GM10266 (cell line): ENCODE measurements around the gene FAM20C.
"Not testable (repeated sequence)": the region's sequence is repeated elsewhere in the genome, so short reads cannot be mapped to it uniquely, and the experiment has no call there.

Experiments used
- DNase-seq: peaks from one replicate; pipeline ENCODE4 v3.0.0; 2012; ENCODE audit errors: extremely low spot score
- CTCF ChIP-seq: IDR thresholded peaks from 2 replicates; pipeline ENCODE4 v1.5.1; 2012; ENCODE audit warnings: mild to moderate bottlenecking, low read depth; ENCODE audit not compliant: control insufficient read depth, insufficient read depth; ENCODE audit errors: missing control alignments

FAM20C gene

GRCh38 chr7:259191-259505, 66.8 kb downstream of the FAM20C start:
- no peak for TF ChIP-seq CTCF

GRCh38 chr7:259751-260405, 67.5 kb downstream of the FAM20C start:
- no peak for DNase-seq

More at GRCh38 chr7:259191-259505, 66.8 kb downstream of the FAM20C start:
- DNase-seq = no peak

GRCh38 chr7:260441-261281, 68.3 kb downstream of the FAM20C start:
- no peak for TF ChIP-seq CTCF
- no peak for DNase-seq

More at GRCh38 chr7:259751-260405, 67.5 kb downstream of the FAM20C start:
- TF ChIP-seq CTCF = no peak

GRCh38 chr7:261341-262250, 69.2 kb downstream of the FAM20C start:
- no peak for DNase-seq
- no peak for TF ChIP-seq CTCF

GRCh38 chr7:262251-262572, 69.8 kb downstream of the FAM20C start:
- no peak for TF ChIP-seq CTCF

GRCh38 chr7:262631-263311, 70.4 kb downstream of the FAM20C start:
- peak; percentile 8 for TF ChIP-seq CTCF
- not testable (repeated sequence) for DNase-seq

More at GRCh38 chr7:262251-262572, 69.8 kb downstream of the FAM20C start:
- no peak for DNase-seq
